Heart left ventricle (tissue), 16 donors: ENCODE data around the gene AGAP2. TPM values are rescaled to one million over a fixed set of nuclear protein-coding genes. Genes with fewer than 3 reads are reported as not detected.

ENCODE experiments used
- ATAC-seq, 4 donors: fragments of 200-7000 bp; cut with Tn5 transposase; one replicate each; pipeline ENCODE4 v1.9.1; 2020 to 2022; ENCODE audit warnings: moderate library complexity in 4 of 4, mild to moderate bottlenecking in 3 of 4, moderate number of reproducible peaks in 1 of 4
- DNase-seq, 5 donors: peaks; one replicate each; pipeline ENCODE4 v3.0.0-alpha.2; 2020
- H3K27ac ChIP-seq, 12 donors: fragments of 200-600 bp; sonication (generic) in 4 of 12; one replicate each; pipeline versions ENCODE4 v1.5.0 to v1.8.0; 2016 to 2022; ENCODE audit warnings: mild to moderate bottlenecking in 2 of 12
- H3K27me3 ChIP-seq, 9 donors: fragments of 200-600 bp; sonication (generic) in 2 of 9; one replicate each; pipeline versions ENCODE4 v1.5.1 to v1.8.0; 2016 to 2022; ENCODE audit warnings: mild to moderate bottlenecking in 3 of 9
- H3K36me3 ChIP-seq, 9 donors: fragments of 200-600 bp; sonication (generic) in 2 of 9; one replicate each; pipeline versions ENCODE4 v1.5.0 to v1.8.0; 2018 to 2022; ENCODE audit warnings: mild to moderate bottlenecking in 2 of 9
- H3K4me1 ChIP-seq, 12 donors: fragments of 200-600 bp; sonication (generic) in 4 of 12; one replicate each; pipeline versions ENCODE4 v1.5.0 to v1.8.0; 2016 to 2022; ENCODE audit warnings: mild to moderate bottlenecking in 3 of 12
- H3K4me3 ChIP-seq, 12 donors: fragments of 200-600 bp; sonication (generic) in 4 of 12; one replicate each; pipeline versions ENCODE4 v1.5.0 to v1.8.0; 2017 to 2022; ENCODE audit warnings: mild to moderate bottlenecking in 9 of 12, moderate library complexity in 4 of 12
- H3K9me3 ChIP-seq, 12 donors: fragments of 200-600 bp; sonication (generic) in 4 of 12; one replicate each; pipeline versions ENCODE4 v1.5.0 to v1.8.0; 2016 to 2022; ENCODE audit warnings: mild to moderate bottlenecking in 1 of 12
- CTCF ChIP-seq, 12 donors: fragments of 200-600 bp; sonication (generic) in 4 of 12; IDR thresholded peaks; one replicate each; pipeline versions ENCODE4 v1.5.0 to v1.8.0; 2018 to 2022; ENCODE audit warnings: antibody characterized with exemption in 12 of 12, mild to moderate bottlenecking in 5 of 12
- POLR2A ChIP-seq, 2 donors: fragments of 450-650 bp; IDR thresholded peaks; one replicate each; pipeline ENCODE4 v1.6.1; 2017; ENCODE audit warnings: antibody characterized with exemption in 2 of 2, mild to moderate bottlenecking in 2 of 2, moderate library complexity in 2 of 2
- WGBS, 4 donors: extraction: QIAGEN DNeasy Blood & Tissue Kit in 2 of 4; methylation state at CpG; one replicate each; pipeline versions ENCODE4 v1.1.5 to v1.1.7; 2013 to 2018; 5-methylcytosine and 5-hydroxymethylcytosine counted together
- intact Hi-C, 10 donors: fragments of 100-400 bp; cut with DNase I; formaldehyde crosslinking; loops; one replicate each; pipeline versions ENCODE4 v1.11.1 to v1.14.2; 2022
- polyA plus RNA-seq, 2 donors: library from polyadenylated mRNA; stranded (reverse); fragments of 200-250 nt; gene quantifications; one replicate each; pipeline ENCODE4 v1.2.3, GENCODE V29; 2013
- total RNA-seq, 9 donors: library from RNA; depleted of rRNA in 2 of 9; stranded (reverse); fragments of >200 nt in 2 of 9; fragmentation: NEBNext Ultra II Directional in 3 of 9; extraction: Animal tissue kit (Norgen Biotek cat#: 25700) in 3 of 9; gene quantifications; one replicate each; pipeline versions ENCODE4 v1.1.0 to v1.2.4, GENCODE V29; 2016 to 2023
- donor health status: ischemic (EF 13 %, LVEDD 7.1; RV severe dilation, severe dysfunction).
- donor health status: healthy with polysubstance abuse.
- donor health status: DM: no; HTN: yes; CAD: no.
- donor health status: DM: no; HTN: no; CAD: no.
- donor health status: ischemic (EF 25% LVEDD 6.9; RV normal size, moderate dysfunction).
- donor health status: ischemic (EF 25% LVEDD 5.7; RV mildly dilated, moderate dysfunction).
- donor health status: healthy.
- donor health status: DM: yes; HTN: yes; CAD: no.
- donor health status: ischemic (EF 35%, LVEDD 5.7; RV mildly dilated, moderate dysfunction).
- donor health status: nonischemic (EF 11% LVEDD 7.7; RV severe dilation, severe dysfunction).
- donor health status: DM: yes; HTN: yes; CAD: no.
- donor health status: PGD.
- donor health status: ischemic (EF 29% LVEDD 5.4; RV normal size, mild dysfunction).
- donor health status: nonischemic (EF 23%, LVEDD 6.1; RV moderate dilation, normal function).

AGAP2 gene
- total and polyA plus RNA-seq, 11 donors: 3.9 to 12.0 (median 5.5) TPM

GRCh38 chr12:57751432-57751787, 12.9 kb upstream of the AGAP2 start:
- intact Hi-C loops: loop anchor here in 1 of 10 donors (5.0 kb wide), 1 partner anchor 59 kb away; the partner anchor contains the start of gene OS9
- H3K36me3 ChIP-seq: peaks cover 0 to 47% (median 45%) of the 10 kb centered on the region in 9 donors
- no peaks in the 10 kb centered on the region for H3K9me3 ChIP-seq
- ATAC-seq: peak in 2 of 4 donors; percentile 0
- H3K27me3 ChIP-seq: no peaks in the 10 kb centered on the region
- no peak for DNase-seq
- H3K4me1 ChIP-seq: peaks cover 0 to 46% (median 30%) of the 10 kb centered on the region in 12 donors
- H3K27ac ChIP-seq: peak overlapping the region; percentile 71 to 96 (median 91)
- H3K4me3 ChIP-seq: peak overlapping the region; percentile 43 to 89 (median 72)
- WGBS, 4 donors: 11 to 16% (median 13%) methylated on average over 8 of the region's 8 CpGs
- no peak for TF ChIP-seq CTCF (IDR thresholded peaks at IDR 0.05)

GRCh38 chr12:57750561-57751431, 12.3 kb upstream of the AGAP2 start:
- no peak for ATAC-seq
- DNase-seq: no peak
- Histone ChIP-seq H3K9me3 (no peaks in the 10 kb centered on the region), H3K4me3 (peak overlapping the region in 11 of 12 donors; percentile 62 to 89 (median 76)), H3K36me3 (peaks cover 0 to 50% (median 46%) of the 10 kb centered on the region in 9 donors), H3K27me3 (no peaks in the 10 kb centered on the region), H3K4me1 (peaks cover 0 to 44% (median 29%) of the 10 kb centered on the region in 12 donors), H3K27ac (peak overlapping the region in 10 of 12 donors; percentile 79 to 96 (median 91))
- TF ChIP-seq CTCF (IDR thresholded peaks at IDR 0.05): no peak
- no peak for TF ChIP-seq POLR2A (IDR thresholded peaks at IDR 0.05)
- 83 to 88% (median 87%) methylated on average over 13 to 15 of the region's 15 CpGs for WGBS, 4 donors
- intact Hi-C loops: loop anchor here in 1 of 10 donors (5.0 kb wide), 1 partner anchor 58 kb away; the partner anchor contains the start of gene OS9

DNA sequence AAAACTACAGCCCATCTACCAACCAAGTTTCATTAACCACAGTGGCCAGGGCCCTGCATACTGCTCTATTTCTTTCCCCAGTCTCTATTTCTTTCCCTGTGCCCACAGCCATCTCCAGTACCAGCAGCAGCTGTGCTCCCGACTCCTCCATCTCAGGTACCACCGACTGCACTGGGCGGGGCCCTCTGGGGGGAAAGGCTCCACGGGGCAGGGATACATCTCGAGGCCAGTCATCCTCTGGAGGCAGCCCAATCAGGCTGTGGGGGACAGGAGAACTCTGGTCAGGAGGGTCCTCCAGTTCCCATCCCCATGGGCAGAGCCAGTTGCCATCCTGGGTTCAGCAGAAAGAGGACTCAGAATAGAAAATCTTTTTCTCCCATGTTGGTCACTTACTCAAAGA, 10.5 kb upstream of the AGAP2 start:
- Histone ChIP-seq H3K4me1 (peaks cover 2 to 46% (median 28%) of the 10 kb centered on the region in 12 donors), H3K27ac (no peak overlapping the region), H3K36me3 (peaks cover 0 to 50% (median 46%) of the 10 kb centered on the region in 9 donors), H3K4me3 (no peak overlapping the region), H3K27me3 (no peaks in the 10 kb centered on the region), H3K9me3 (no peaks in the 10 kb centered on the region)
- TF ChIP-seq POLR2A (IDR thresholded peaks at IDR 0.05) (no peak), CTCF (IDR thresholded peaks at IDR 0.05) (no peak)
- intact Hi-C loops: no loop called here
- DNase-seq (no peak), ATAC-seq (no peak)
- WGBS, 4 donors: 88 to 93% (median 90%) methylated on average over 4 to 5 of the region's 5 CpGs

DNA sequence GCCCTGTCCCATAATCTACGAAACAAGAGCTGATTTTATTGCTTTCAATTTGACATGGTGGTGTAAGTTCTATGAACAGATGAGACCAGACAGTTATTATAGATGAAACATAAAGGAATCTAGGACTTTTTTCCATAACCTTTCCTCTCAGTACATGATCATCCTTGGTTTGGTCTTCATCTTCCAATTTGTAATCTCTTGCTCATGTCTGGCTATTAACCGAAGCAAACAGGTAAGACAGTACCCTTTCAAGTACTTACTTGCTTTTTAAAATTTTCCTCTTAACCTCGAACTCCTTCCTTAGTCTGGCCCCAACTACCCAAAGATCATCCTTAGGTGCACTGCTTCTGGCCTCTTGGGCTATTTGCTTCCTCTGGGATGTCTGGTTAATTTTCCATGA, 7.5 kb upstream of the AGAP2 start:
- TF ChIP-seq CTCF (IDR thresholded peaks at IDR 0.05) (no peak), POLR2A (IDR thresholded peaks at IDR 0.05) (no peak)
- WGBS, 4 donors: 86 to 91% (median 89%) methylated on average over 3 of the region's 3 CpGs

More for the DNA sequence above, 7.5 kb upstream of the AGAP2 start:
- intact Hi-C loops: no loop called here
- peaks cover 0 to 50% (median 46%) of the 10 kb centered on the region in 9 donors for H3K36me3 ChIP-seq
- ATAC-seq (no peak), DNase-seq (no peak)
- peaks cover 2 to 43% (median 16%) of the 10 kb centered on the region in 12 donors for H3K4me1 ChIP-seq
- H3K9me3 ChIP-seq: no peaks in the 10 kb centered on the region
- peak overlapping the region in 9 of 12 donors; percentile 91 to 98 (median 97) for H3K27ac ChIP-seq
- peak overlapping the region in 8 of 12 donors; percentile 75 to 97 (median 86) for H3K4me3 ChIP-seq
- H3K27me3 ChIP-seq: peaks cover 0 to 4% (median 0%) of the 10 kb centered on the region in 9 donors
